ENCODE measurements around the gene SHANK1.

DNA sequence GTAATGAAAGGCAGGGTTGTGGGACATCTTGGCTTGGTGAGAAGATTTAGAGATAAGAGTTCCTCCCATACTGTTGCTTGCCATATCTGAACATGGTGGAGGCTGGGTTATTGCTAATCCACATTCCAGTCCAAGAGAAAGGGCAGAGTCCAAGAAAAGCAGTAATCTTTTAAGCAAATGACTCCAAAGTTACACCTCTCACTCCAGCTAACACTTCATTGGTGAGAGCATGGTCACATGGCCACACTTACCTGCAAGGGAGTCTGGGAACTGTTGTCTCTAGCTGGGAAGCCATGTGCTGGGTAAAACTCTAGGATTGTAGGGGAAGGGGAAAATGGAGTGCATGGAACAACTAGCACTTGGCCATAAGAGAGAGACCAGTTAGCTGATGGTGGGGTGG lies 64.7 kb downstream of the SHANK1 start:
- no peak for TF ChIP-seq POLR2A (IDR thresholded peaks at IDR 0.05; ENCODE audit: low read depth)
- TF ChIP-seq, protein P1, sequence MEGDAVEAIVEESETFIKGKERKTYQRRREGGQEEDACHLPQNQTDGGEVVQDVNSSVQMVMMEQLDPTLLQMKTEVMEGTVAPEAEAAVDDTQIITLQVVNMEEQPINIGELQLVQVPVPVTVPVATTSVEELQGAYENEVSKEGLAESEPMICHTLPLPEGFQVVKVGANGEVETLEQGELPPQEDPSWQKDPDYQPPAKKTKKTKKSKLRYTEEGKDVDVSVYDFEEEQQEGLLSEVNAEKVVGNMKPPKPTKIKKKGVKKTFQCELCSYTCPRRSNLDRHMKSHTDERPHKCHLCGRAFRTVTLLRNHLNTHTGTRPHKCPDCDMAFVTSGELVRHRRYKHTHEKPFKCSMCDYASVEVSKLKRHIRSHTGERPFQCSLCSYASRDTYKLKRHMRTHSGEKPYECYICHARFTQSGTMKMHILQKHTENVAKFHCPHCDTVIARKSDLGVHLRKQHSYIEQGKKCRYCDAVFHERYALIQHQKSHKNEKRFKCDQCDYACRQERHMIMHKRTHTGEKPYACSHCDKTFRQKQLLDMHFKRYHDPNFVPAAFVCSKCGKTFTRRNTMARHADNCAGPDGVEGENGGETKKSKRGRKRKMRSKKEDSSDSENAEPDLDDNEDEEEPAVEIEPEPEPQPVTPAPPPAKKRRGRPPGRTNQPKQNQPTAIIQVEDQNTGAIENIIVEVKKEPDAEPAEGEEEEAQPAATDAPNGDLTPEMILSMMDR (IDR thresholded peaks at IDR 0.05): no peak
- TF ChIP-seq POLR2AphosphoS5 (IDR thresholded peaks at IDR 0.05): no peak

Data from esophagus muscularis mucosa (tissue), 3 donors.